ENCODE measurements around the gene RGPD3.

DNA sequence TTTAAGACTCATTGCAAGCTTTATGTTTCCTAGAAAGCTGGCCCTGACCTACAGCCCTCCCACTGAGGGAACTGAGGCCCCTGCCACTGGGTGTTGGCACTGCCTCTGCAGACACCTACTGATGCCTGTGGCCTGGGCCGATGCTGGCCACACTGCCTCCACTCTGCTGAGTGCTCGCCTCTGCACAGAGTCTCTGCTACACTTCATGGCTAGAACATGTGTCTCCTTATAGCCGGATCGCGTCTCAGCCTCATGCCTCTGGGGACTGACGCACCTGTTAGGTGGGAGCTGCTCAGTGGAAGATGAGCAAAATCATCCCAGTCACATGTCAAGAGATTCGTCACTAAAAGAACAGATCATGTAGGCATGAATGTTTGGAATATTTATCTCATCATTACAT lies 108.7 kb downstream of the RGPD3 start:
- TF ChIP-seq, protein P1, sequence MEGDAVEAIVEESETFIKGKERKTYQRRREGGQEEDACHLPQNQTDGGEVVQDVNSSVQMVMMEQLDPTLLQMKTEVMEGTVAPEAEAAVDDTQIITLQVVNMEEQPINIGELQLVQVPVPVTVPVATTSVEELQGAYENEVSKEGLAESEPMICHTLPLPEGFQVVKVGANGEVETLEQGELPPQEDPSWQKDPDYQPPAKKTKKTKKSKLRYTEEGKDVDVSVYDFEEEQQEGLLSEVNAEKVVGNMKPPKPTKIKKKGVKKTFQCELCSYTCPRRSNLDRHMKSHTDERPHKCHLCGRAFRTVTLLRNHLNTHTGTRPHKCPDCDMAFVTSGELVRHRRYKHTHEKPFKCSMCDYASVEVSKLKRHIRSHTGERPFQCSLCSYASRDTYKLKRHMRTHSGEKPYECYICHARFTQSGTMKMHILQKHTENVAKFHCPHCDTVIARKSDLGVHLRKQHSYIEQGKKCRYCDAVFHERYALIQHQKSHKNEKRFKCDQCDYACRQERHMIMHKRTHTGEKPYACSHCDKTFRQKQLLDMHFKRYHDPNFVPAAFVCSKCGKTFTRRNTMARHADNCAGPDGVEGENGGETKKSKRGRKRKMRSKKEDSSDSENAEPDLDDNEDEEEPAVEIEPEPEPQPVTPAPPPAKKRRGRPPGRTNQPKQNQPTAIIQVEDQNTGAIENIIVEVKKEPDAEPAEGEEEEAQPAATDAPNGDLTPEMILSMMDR (IDR thresholded peaks at IDR 0.05), result no peak
- no peak for TF ChIP-seq EZH2 (IDR thresholded peaks at IDR 0.05; ENCODE audit: borderline replicate concordance, insufficient read depth, low read depth, low read length, poor library complexity, severe bottlenecking)

Measured in B cell (primary cell).